B cell (primary cell): ENCODE data around the gene VEZT. TPM values are rescaled to one million over a fixed set of nuclear protein-coding genes. Genes with fewer than 3 reads are reported as not detected.

Experiments
- ATAC-seq: fragments of 200-7000 bp; cut with Tn5 transposase; one replicate; pipeline ENCODE4 v1.10.0; 2021; ENCODE audit warnings: low read depth, mild to moderate bottlenecking, moderate number of reproducible peaks, moderate library complexity
- CTCF ChIA-PET: fragments of 350-600 bp; sonication (Branson Sonifier 250); formaldehyde crosslinking; loops from one replicate; lab custom pipeline; 2021; ENCODE audit warnings: antibody characterized with exemption, inconsistent platforms; lab: Charles Lee
- POLR2A ChIA-PET: fragments of 350-600 bp; sonication (Branson Sonifier 250); formaldehyde crosslinking; loops from one replicate; lab custom pipeline; 2021; ENCODE audit warnings: antibody characterized with exemption; lab: Charles Lee
- DNase-seq: peaks from one replicate; pipeline ENCODE4 v3.0.0; 2013
- H2AFZ ChIP-seq: 2 replicates; pipeline ENCODE4 v1.6.1; 2012; ENCODE audit warnings: mild to moderate bottlenecking, low read depth, low read length; ENCODE audit not compliant: insufficient read depth, poor library complexity, severe bottlenecking
- H3K27ac ChIP-seq, 2 donors: 1 replicate in 1 of 2; 2 replicates in 1 of 2; pipeline ENCODE4 v1.5.1; 2012 to 2013; ENCODE audit warnings: low read length in 2 of 2, mild to moderate bottlenecking in 2 of 2, moderate library complexity in 1 of 2
- H3K27me3 ChIP-seq, 4 experiments: fragments of 200-600 bp in 1 of 4; sonication (generic) in 1 of 4; replicated peaks in 1 of 4; 1 replicate in 2 of 4; 2 replicates in 2 of 4; pipeline versions ENCODE4 v1.6.1 to v1.7.0; 2013 to 2016; ENCODE audit warnings: low read length in 3 of 4, mild to moderate bottlenecking in 2 of 4, mixed read lengths in 1 of 4, moderate library complexity in 1 of 4; ENCODE audit not compliant: insufficient read depth in 4 of 4, control insufficient read depth in 3 of 4; ENCODE audit errors: control extremely low read depth in 1 of 4
- H3K36me3 ChIP-seq, 2 experiments: replicated peaks in 1 of 2; 1 replicate in 1 of 2; 2 replicates in 1 of 2; pipeline versions ENCODE4 v1.6.1 to v1.7.1; 2013; ENCODE audit warnings: low read length in 1 of 2; ENCODE audit not compliant: insufficient read depth in 2 of 2, control insufficient read depth in 1 of 2; ENCODE audit errors: control extremely low read depth in 1 of 2, extremely low read depth in 1 of 2
- H3K4me1 ChIP-seq, 2 donors: fragments of 200-600 bp in 1 of 2; sonication (generic) in 1 of 2; 1 replicate in 1 of 2; 2 replicates in 1 of 2; pipeline versions ENCODE4 v1.5.1 to v1.6.1; 2013 to 2017; ENCODE audit warnings: low read length in 2 of 2; ENCODE audit not compliant: control insufficient read depth in 2 of 2, insufficient read depth in 2 of 2
- H3K4me2 ChIP-seq: replicated peaks from 2 replicates; pipeline ENCODE3; 2012; ENCODE audit warnings: mild to moderate bottlenecking, low read depth, low read length; ENCODE audit not compliant: poor library complexity, severe bottlenecking
- H3K4me3 ChIP-seq, 5 experiments: fragments of 200-600 bp in 1 of 5; sonication (generic) in 1 of 5; 1 replicate in 3 of 5; 2 replicates in 2 of 5; pipeline versions ENCODE4 v1.5.1 to v1.7.0; 2011 to 2016; ENCODE audit warnings: low read length in 4 of 5, mild to moderate bottlenecking in 4 of 5, low read depth in 2 of 5, control low read depth in 1 of 5, moderate library complexity in 1 of 5; ENCODE audit not compliant: insufficient read depth in 1 of 5; ENCODE audit errors: control extremely low read depth in 1 of 5, extremely low read depth in 1 of 5
- H3K79me2 ChIP-seq: fragments of 200-600 bp; sonication (generic); one replicate; pipeline ENCODE4 v1.6.0; 2016; ENCODE audit warnings: low read length; ENCODE audit not compliant: control insufficient read depth, insufficient read depth
- H3K9ac ChIP-seq: fragments of 200-600 bp; sonication (generic); 2 replicates; pipeline ENCODE4 v1.6.1; 2017; ENCODE audit warnings: mild to moderate bottlenecking, low read length, moderate library complexity
- H3K9me3 ChIP-seq, 3 donors: one replicate each; pipeline versions ENCODE4 v1.6.1 to v1.7.1; 2013; ENCODE audit warnings: low read length in 2 of 3; ENCODE audit not compliant: control insufficient read depth in 2 of 3, insufficient read depth in 1 of 3; ENCODE audit errors: control extremely low read depth in 1 of 3
- H4K20me1 ChIP-seq: 2 replicates; pipeline ENCODE4 v1.6.0; 2012; ENCODE audit warnings: mild to moderate bottlenecking, low read length; ENCODE audit not compliant: insufficient read depth, control insufficient read depth, poor library complexity, severe bottlenecking
- H3K27ac Mint-ChIP-seq: one replicate; pipeline ENCODE4 v1.8.0; 2021; ENCODE audit warnings: mixed read lengths
- H3K27me3 Mint-ChIP-seq: one replicate; pipeline ENCODE4 v1.8.0; 2021; ENCODE audit warnings: mixed read lengths
- H3K4me1 Mint-ChIP-seq: one replicate; pipeline ENCODE4 v1.8.0; 2021; ENCODE audit warnings: mixed read lengths
- H3K4me3 Mint-ChIP-seq: one replicate; pipeline ENCODE4 v1.8.0; 2021; ENCODE audit warnings: mixed read lengths
- H3K9me3 Mint-ChIP-seq: one replicate; pipeline ENCODE4 v1.8.0; 2022; ENCODE audit warnings: mixed read lengths; ENCODE audit not compliant: insufficient read depth
- CTCF ChIP-seq: fragments of 200-600 bp; IDR thresholded peaks from one replicate; pipeline ENCODE4 v1.8.0; 2022; ENCODE audit warnings: antibody characterized with exemption, mild to moderate bottlenecking
- EZH2 ChIP-seq: IDR thresholded peaks from 2 replicates; pipeline ENCODE4 v1.6.1; 2012; ENCODE audit warnings: borderline replicate concordance, low read depth, mild to moderate bottlenecking, moderate library complexity, low read length; ENCODE audit not compliant: insufficient read depth, poor library complexity, severe bottlenecking
- WGBS: methylation state at CpG from one replicate; pipeline ENCODE4 v1.1.5; 2013; ENCODE audit warnings: missing lambda C conversion rate; ENCODE audit not compliant: insufficient coverage; 5-methylcytosine and 5-hydroxymethylcytosine counted together
- intact Hi-C: fragments of 100-400 bp; cut with micrococcal nuclease; formaldehyde crosslinking; loops from one replicate; pipeline ENCODE4 v1.10.0; 2022
- polyA plus RNA-seq: library from polyadenylated mRNA; depleted of rRNA; stranded (reverse); fragments of >200 nt; gene quantifications from 2 replicates; pipeline ENCODE4 v1.2.3, GENCODE V29; 2012
- total RNA-seq, 2 donors: library from RNA; stranded (reverse); fragments of 120-200 nt in 1 of 2; gene quantifications; 1 replicate in 1 of 2; 2 replicates in 1 of 2; pipeline versions ENCODE4 v1.2.3 to v1.2.4, GENCODE V29; 2013 to 2022

Gene VEZT
- total and polyA plus RNA-seq, 2 donors (not counting 1 experiment from before 2014, with no cell fraction given), result 19.9 to 61.8 TPM

DNA sequence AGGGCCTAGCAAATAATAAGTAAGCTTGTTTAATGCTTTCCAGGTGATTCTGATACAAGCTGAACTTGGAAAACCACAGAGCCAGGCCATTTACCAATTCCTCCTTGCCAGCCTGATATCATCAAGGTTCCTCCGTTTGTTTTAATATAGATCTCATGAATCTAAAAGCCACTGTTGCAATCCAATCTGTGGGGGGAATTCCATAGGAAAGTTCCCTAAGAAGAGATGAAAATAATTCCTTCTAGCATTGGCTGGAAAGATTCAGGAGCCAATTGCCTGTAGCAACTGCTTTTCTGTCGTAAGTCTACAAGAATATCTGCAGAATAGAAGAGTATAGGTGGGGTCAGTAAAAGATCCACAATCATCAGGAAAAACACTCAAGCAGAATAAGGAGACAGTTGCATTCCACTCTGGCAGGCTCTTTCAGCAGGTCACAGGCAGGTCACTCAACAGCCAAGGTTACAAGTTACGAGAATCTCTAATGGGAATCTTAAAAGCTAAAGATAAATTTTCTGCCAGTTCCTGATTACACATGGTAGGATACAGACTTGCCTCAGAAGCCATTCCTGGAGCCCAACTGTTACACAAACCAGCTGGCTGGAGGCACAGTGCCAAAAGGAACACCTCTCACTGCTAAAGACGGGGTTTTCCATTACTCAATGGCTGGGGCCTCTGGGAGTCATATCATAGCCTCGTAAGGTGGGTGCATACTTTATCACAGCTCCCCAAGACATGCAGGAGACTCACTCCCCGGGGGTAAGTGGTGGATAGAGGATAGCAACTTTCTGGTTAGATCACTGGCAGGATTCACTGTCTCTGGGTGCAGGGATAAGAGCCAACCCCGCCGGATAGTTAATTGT is 44.0 kb upstream of the VEZT start:
- Mint-ChIP-seq H3K9me3 (no peaks in the 10 kb centered on the region), H3K27ac (no peak overlapping the region), H3K4me1 (no peaks in the 10 kb centered on the region), H3K27me3 (no peaks in the 10 kb centered on the region), H3K4me3 (no peak overlapping the region)
- CTCF ChIA-PET, result no interaction called here
- Histone ChIP-seq H3K4me3 (no peak overlapping the region), H3K9me3 (no peaks in the 10 kb centered on the region), H3K4me1 (no peaks in the 10 kb centered on the region), H3K27me3 (no peaks in the 10 kb centered on the region), H3K27ac (no peak overlapping the region), H3K79me2 (no peaks in the 10 kb centered on the region), H3K36me3 (no peaks in the 10 kb centered on the region), H2AFZ (no peak overlapping the region), H3K9ac (no peak overlapping the region), H3K4me2 (no peak overlapping the region), H4K20me1 (no peaks in the 10 kb centered on the region)
- POLR2A ChIA-PET, result no interaction called here
- no peak for ATAC-seq
- TF ChIP-seq CTCF, result no peak
- no peak for TF ChIP-seq EZH2
- WGBS, result 97% methylated on average over 3 of the region's 8 CpGs
- no peak for DNase-seq
- intact Hi-C loops, result no loop called here

- no peak overlapping the region for H3K27ac Mint-ChIP-seq
- no peaks in the 10 kb centered on the region for H3K27me3 Mint-ChIP-seq
- no peak for DNase-seq
- H3K4me1 Mint-ChIP-seq, result no peaks in the 10 kb centered on the region
- no peak for ATAC-seq
- Histone ChIP-seq H3K4me2 (no peak overlapping the region), H3K27me3 (no peaks in the 10 kb centered on the region), H4K20me1 (no peaks in the 10 kb centered on the region), H3K79me2 (no peaks in the 10 kb centered on the region), H3K4me3 (no peak overlapping the region), H3K36me3 (no peaks in the 10 kb centered on the region), H3K9me3 (no peaks in the 10 kb centered on the region), H3K9ac (no peak overlapping the region), H3K27ac (no peak overlapping the region), H2AFZ (no peak overlapping the region), H3K4me1 (no peaks in the 10 kb centered on the region)
- H3K9me3 Mint-ChIP-seq, result no peaks in the 10 kb centered on the region
- H3K4me3 Mint-ChIP-seq, result no peak overlapping the region
- CTCF ChIA-PET, result no interaction called here
- WGBS, result no CpG with 5 or more reads among the region's 2 CpGs
- intact Hi-C loops, result no loop called here
- POLR2A ChIA-PET, result no interaction called here
- TF ChIP-seq EZH2, result no peak
- no peak for TF ChIP-seq CTCF
Measured at GRCh38 chr12:95177201-95177768, 40.3 kb upstream of the VEZT start.
